C4-2B (cell line): ENCODE results near the gene CCL16.

Experiments
- CTCF ChIP-seq: fragments of 450-650 bp; conservative IDR thresholded peaks from 2 replicates; pipeline ENCODE4 v1.5.1; 2017; ENCODE audit warnings: mild to moderate bottlenecking
- ZFX ChIP-seq: fragments of 450-650 bp; IDR thresholded peaks from 2 replicates; pipeline ENCODE4 v1.6.1; 2017

GRCh38 chr17:35931794-35932425 lies 49.4 kb downstream of the CCL16 start:
- TF ChIP-seq CTCF, result no peak
- no peak for TF ChIP-seq ZFX
